Stimulated activated CD8-positive, alpha-beta memory T cell treated with anti-CD3 and anti-CD28 coated beads, Interleukin-7, amount 100 ng/mL, for 48 hours (primary cell): Measurements from ENCODE around the gene MCTP1.

Experiments used
- DNase-seq, 2 donors: peaks; one replicate each; pipeline ENCODE4 v3.0.0-alpha.2; 2020; ENCODE audit warnings: low read depth in 1 of 2; ENCODE audit errors: extremely low read depth in 1 of 2

The MCTP1 gene

GRCh38 chr5:94675965-94676618 lies 608.8 kb downstream of the MCTP1 start:
- DNase-seq = no peak

GRCh38 chr5:94674490-94675382 lies 610.2 kb downstream of the MCTP1 start:
- DNase-seq = no peak

GRCh38 chr5:94672746-94673145 lies 612.1 kb downstream of the MCTP1 start:
- no peak for DNase-seq

- no peak for DNase-seq
Measured at GRCh38 chr5:94670726-94671125, 614.2 kb downstream of the MCTP1 start.

GRCh38 chr5:94667937-94668336 lies 617.0 kb downstream of the MCTP1 start:
- no peak for DNase-seq

- no peak for DNase-seq
Measured at GRCh38 chr5:94661086-94661485, 623.8 kb downstream of the MCTP1 start.

GRCh38 chr5:94660506-94660905 lies 624.4 kb downstream of the MCTP1 start:
- DNase-seq = no peak

- no peak for DNase-seq
Measured at GRCh38 chr5:94658272-94658671, 626.6 kb downstream of the MCTP1 start.
